GM10248 (cell line): ENCODE results near the gene MRPL36.

Source experiments
- CTCF ChIA-PET: fragments of 300-600 bp; sonication (Branson Sonifier 250); formaldehyde crosslinking; extraction: SDS; loops from one replicate; lab custom pipeline; 2021; ENCODE audit warnings: antibody characterized with exemption; lab: Yijun Ruan, JAX
- POLR2A ChIA-PET: fragments of 350-650 bp; sonication (Branson Sonifier 250); formaldehyde crosslinking; extraction: SDS; loops from one replicate; lab custom pipeline; 2020; ENCODE audit warnings: antibody characterized with exemption; lab: Yijun Ruan, JAX
- DNase-seq: peaks from one replicate; pipeline ENCODE4 v3.0.0; 2012; ENCODE audit errors: extremely low spot score
- CTCF ChIP-seq: IDR thresholded peaks from 2 replicates; pipeline ENCODE4 v1.5.1; 2012; ENCODE audit warnings: mild to moderate bottlenecking, low read depth; ENCODE audit errors: extremely low read depth, missing control alignments, control extremely low read depth

The MRPL36 gene

GRCh38 chr5:1758574-1758973 is 41.1 kb downstream of the MRPL36 start:
- POLR2A ChIA-PET: no interaction called here
- no peak for TF ChIP-seq CTCF
- DNase-seq: no peak
- CTCF ChIA-PET: no interaction called here

- no peak for TF ChIP-seq CTCF
- POLR2A ChIA-PET: no interaction called here
- CTCF ChIA-PET: interaction anchor here (1.1 kb wide), 1 partner anchor 19 kb away, joined by 3 read pairs; no protein-coding TSS in a partner anchor
- no peak for DNase-seq
Measured at GRCh38 chr5:1757511-1757910, 42.1 kb downstream of the MRPL36 start.

GRCh38 chr5:1756481-1756880 is 43.2 kb downstream of the MRPL36 start:
- DNase-seq: no peak
- POLR2A ChIA-PET: no interaction called here
- TF ChIP-seq CTCF: no peak
- CTCF ChIA-PET: interaction anchor here (1.1 kb wide), 1 partner anchor 18 kb away, joined by 3 read pairs; no protein-coding TSS in a partner anchor

- ChIA-PET POLR2A (no interaction called here), CTCF (interaction anchor here (2.0 kb wide), 1 partner anchor 7 kb away, joined by 8 read pairs; no protein-coding TSS in a partner anchor)
- no peak for TF ChIP-seq CTCF
- DNase-seq: no peak
Measured at GRCh38 chr5:1755321-1755949, 44.2 kb downstream of the MRPL36 start.

- ChIA-PET POLR2A (interaction anchor here (0.7 kb wide), 1 partner anchor 91 kb away, joined by 6 read pairs; no protein-coding TSS in a partner anchor), CTCF (interaction anchor here (0.8 to 2.0 kb wide), 2 partner anchors 8 to 11 kb away, joined by 3 to 8 read pairs; no protein-coding TSS in a partner anchor)
- no peak for TF ChIP-seq CTCF
- no peak for DNase-seq
Measured at GRCh38 chr5:1754531-1755220, 45.0 kb downstream of the MRPL36 start.

- CTCF ChIA-PET: interaction anchor here (0.9 to 2.0 kb wide), 4 partner anchors 9 to 17 kb away, joined by 3 to 8 read pairs (median 6); no protein-coding TSS in a partner anchor
- POLR2A ChIA-PET: no interaction called here
- DNase-seq: no peak
- no peak for TF ChIP-seq CTCF
Measured at GRCh38 chr5:1753490-1753889, 46.1 kb downstream of the MRPL36 start.
